ENCODE data around the gene P2RX1.
A peak's percentile ranks its signal among the peaks of the same experiment; 100 is the strongest.

P2RX1 gene

DNA sequence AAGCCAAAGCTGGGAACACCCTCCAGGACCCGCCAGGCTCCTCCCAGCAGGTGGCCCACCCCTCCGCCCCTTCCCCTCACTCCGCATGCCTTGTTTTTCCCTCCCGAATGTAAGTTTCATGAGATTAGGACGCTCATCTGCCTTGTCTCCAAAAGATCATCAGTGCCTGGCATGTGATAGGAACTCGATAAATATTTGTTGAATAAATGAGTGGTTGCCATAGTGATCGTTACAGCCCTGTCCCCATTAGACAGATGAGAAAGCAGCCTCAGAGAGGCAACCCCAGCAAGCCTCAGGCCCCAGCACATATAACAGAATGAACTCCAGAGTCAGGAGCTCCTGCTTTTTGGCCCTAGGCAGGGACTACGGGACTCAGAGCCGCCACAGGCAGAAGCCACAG lies 28.5 kb downstream of the P2RX1 start:
- no peak for DNase-seq (ENCODE audit: low spot score)

DNA sequence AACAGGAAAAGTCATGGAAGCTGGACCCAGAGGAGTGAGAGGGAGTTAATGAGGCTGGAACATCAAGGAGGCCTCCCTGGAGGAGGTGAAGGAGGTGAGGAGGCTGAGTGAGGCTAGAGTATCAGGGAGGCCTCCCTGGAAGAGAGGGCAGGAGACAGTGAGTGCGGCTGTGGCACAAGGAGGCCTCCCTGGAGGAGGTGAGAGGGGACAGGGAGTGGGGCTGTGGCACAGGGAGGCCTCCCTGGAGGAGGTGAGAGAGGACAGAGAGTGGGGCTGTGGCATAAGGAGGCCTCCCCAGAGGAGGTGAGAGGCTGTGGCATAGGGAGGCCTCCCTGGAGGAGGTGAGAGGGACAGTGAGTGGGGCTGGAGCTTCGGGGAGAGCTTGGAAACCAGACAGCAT lies 28.9 kb downstream of the P2RX1 start:
- DNase-seq (ENCODE audit: low spot score) = no peak

DNA sequence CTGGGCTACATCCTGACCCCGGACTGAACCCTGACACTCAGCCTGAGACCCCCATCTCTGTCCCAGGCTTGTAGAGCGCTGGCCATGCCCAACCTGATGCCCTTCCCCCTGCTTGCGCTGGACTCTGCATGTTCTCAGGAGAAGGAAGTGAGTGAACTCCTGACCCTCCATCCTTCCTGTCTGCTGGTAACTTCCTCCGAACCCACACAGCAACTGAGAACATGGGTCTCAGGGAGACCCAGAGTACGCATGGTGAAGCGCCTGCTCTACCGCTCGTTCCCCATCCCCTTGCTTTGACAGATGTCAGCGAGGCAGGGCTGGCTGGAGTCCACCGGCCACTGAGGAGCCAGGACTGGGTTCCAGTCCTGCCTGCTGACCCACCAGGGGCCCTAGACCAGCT lies 29.5 kb downstream of the P2RX1 start:
- no peak for DNase-seq (ENCODE audit: low spot score)

DNA sequence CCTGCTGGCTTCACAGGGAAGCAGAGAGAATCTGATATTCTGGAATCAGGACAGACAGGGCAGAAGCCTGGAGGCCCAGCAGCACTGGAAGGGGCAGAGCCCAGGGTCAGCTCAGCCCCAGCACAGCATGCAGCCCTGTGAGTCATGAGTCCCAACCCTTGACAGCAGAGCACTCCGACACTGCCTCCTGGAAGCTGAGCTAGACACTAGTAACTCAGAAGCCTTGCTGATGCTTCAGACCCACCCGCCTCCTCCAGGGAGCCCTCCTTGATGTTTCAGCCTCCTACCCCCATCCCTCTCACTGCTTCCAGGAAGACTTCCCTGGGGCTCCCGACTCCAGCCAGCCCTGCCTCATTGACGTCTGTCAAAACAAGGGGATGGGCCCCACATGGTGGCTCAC lies 30.3 kb downstream of the P2RX1 start:
- peak; percentile 64 for DNase-seq (ENCODE audit: low spot score)

DNA sequence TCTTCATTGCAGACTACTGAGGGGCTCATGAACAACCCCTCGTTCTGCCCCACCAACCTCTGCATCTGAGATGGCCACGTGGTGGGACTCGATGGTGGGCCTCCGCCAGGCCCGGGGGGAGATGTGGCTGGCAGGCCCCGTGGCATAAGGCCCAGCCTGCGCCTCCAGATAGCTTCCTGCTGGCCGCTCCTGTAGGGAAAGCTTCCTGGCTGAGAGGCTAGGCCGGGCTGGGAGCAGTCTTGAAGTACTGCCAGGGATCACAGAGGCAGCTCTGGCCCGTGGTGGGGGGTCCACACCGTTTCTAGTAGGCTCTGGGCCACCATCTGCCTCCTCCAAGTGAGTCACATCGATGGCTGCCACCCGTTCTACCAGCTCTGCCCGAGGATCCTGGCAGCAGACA lies 31.0 kb downstream of the P2RX1 start:
- DNase-seq (ENCODE audit: low spot score) = no peak

DNA sequence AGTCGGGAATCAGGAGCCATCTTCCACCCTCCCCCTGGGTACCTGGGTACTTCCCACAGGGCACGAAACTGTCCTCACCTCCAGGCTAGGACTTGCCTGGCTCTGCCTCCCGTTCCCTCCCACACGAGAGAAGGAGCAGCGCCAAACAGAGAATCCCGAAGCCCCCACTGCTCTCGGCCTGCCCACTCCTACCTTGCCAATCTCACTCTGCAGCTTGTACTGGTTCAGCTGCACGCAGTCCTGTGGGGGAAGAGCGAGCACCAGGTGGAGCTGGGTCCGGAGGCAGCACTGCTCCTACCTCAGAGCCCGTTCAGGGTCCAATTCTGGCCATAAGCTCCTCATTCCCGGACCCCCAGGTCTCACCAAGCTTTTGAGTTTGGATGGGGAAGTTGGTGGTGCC lies 32.1 kb downstream of the P2RX1 start:
- no peak for DNase-seq (ENCODE audit: low spot score)

DNA sequence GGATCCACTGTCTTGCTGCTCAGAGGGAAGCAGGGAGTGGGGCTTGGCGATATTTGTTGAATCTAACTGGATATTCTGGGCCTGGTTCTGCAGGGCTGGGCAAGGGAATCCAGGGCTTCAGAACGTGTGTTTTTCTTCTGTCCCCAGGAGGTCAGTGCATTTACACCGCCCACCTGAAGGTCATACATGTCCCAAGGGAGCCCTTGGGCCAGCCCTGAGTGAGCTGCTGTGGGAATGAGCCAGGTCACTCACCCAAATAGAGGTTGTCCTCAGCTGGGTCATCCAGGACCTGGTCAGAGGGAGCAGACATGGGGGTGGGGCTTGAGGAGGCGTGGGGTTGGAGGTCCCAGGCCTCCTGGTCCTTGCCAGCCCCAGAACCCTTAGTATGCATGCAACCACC lies 34.0 kb downstream of the P2RX1 start:
- no peak for DNase-seq (ENCODE audit: low spot score)

DNA sequence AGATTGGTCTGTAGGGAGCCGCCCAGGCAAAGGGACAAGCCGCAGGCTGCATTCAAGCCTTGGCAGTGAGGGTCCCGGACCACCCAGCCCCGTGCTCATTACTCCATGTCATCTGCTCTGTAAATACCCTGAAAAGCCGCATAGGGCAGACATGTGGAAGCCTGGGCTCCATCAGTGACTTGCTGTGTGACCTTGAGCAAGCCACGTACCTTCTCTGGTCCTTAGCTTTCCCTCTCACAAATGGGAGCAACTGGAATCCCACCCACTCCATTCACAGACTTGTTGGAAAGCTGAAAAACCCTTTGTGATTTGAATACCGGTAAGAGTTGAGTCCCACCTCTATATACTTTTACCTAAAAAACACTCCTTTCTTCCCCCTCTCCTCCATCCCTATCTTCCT lies 35.3 kb downstream of the P2RX1 start:
- DNase-seq (ENCODE audit: low spot score) = no peak

DNA sequence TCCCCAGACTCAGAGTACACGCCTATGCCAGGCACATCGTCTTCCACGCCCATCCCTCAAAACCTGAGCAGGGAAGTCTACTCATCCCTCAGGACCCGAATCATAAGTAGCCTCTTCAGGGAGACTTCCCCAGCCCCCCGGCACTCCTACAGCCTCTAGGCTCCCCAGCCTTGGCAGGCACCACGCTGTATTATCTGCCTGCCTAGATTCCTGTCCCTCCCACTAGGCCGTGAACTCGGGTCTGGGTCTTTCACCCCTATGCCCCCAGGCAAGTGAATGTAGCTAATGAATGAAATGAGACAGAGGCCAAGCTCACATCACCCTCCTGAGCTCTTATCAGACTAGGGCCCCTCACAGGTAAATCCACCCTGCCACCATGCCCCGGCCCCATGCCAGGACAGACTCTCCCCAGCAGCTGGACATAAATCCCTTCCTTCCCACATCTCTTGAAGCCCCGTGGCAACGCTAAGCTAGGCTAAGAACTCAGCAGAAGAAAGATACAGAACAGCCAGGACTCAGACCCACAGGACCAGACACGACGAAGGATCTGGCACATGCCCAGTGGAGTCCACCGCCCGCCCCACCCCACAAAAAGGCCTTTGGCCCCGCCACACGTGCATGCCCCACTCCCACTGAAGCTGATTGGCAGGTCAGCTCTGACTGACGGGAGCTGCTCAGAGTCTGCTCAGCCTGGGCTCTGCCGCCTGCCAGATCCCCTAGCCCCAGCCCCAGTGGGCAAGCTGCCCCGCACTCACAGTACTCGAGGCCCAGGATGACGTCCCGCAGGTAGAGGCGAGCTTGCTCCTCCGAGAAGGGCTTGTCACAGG lies 36.5 kb downstream of the P2RX1 start:
- no peak for DNase-seq (ENCODE audit: low spot score)

DNA sequence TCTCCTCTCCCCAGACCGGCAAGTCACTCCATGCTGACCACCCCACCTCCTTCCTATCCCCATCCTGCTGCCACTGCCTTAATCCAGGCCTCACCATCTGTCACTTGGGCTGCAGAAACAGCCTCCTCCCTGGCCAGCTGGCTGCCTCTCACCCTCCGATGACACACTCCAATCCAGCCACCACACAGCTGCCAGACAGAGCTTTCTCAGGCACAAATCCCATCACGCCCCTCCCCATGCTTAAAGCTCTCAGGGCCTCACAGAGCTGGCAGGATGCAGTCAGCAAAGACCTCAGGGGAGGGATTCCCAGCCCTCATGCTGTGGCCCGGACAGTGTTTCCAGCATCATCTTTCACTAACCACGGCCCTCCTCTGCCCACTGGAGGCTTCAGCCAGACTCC lies 37.1 kb downstream of the P2RX1 start:
- peak; percentile 84 for DNase-seq (ENCODE audit: low spot score)

DNA sequence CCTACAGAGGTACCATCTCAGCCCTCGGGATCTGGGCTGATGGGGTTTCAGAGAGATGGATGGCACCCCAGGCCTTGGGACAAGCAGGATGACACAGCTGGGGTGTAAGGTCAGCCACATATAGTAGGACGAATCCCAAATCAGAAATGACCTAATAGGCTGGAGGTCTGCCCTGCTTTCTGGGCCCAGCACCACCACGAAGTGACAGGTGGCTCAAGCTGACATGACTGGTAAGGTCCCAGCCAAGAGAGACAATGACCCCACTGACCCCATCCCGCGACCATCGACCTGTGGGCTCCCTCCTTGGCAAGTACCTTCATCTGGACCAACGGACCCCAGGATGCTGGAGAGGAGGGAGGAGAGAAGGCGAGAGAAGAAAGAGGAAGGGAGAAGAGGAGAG lies 39.0 kb downstream of the P2RX1 start:
- no peak for DNase-seq (ENCODE audit: low spot score)

DNA sequence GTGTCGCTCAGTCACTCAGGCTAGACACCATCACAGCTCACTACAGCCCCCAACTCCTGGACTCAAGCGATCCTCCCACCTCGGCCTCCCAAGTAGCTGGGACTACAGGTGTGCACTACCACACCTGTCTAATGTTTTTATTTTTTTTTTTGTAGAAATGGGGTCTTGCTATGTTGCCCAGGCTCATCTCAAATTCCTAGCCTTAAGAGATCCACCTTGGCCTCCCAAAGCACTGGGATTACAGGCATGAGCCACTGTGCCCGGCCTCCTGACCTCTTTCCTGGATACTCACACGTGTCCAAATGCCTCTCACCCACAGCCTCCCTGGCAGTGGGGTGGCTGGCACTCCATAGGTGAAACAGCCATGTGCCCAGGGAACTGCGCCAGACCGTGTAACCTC lies 40.9 kb downstream of the P2RX1 start:
- no peak for DNase-seq (ENCODE audit: low spot score)

DNA sequence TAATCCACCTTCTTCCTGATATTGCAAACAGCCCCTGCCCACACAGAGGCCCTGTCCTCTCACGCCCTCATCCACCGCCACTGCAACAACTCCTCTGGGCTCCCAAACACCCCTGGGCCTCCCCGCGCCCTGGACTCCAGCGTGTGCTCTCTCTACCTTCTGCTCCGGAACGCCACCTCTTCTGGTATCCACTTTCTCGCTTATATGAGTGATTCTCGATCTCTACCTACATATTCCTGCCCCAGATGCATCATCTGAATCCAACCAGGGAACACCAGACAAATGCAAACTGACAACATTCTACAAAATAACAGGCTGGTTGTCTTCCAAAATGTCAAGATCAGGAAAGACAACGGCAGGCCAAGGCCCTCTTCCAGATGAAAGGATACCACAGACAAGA lies 42.4 kb downstream of the P2RX1 start:
- no peak for DNase-seq (ENCODE audit: low spot score)

DNA sequence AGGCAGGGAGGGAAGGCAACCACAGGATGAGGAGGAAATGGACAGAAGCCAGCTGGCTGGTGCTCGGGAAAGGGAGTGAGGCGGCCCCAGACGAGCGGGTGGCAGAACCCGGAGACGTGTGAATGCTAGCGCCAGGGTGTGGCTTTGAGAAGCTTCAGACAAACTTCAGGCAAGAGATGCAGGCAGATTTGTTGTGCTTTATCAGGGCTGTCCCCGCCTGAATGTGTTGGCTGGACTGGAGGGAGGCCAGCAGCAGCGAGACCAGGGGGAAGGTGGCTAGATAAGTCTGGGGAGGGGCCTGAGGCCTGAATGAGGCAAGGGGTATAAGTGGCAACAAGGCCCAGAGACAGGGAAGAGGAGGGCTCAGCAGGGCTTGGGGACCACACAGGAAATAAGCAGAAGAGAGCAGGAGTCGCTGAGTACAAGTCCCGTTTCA lies 45.4 kb downstream of the P2RX1 start:
- no peak for DNase-seq (ENCODE audit: low spot score)

DNA sequence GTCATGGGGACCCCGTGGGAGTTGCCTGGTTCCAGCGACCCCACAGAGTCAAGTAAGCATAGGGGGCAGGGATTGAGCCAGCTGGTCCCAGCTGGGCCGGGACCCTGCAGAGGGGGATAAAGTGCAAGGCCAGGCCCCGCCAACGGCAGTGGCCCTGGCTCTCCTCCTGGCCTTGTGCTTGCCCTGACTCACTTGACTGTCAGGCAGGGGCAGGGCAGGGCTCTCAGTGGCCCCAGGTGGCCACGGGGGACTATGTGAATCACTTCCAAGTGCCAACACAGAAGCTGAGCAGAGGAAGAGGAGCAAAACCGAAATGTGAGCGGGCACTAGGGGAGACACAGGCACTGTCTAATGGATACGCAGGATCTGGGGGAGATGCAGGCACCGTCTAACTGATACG lies 48.7 kb downstream of the P2RX1 start:
- no peak for DNase-seq (ENCODE audit: low spot score)

DNA sequence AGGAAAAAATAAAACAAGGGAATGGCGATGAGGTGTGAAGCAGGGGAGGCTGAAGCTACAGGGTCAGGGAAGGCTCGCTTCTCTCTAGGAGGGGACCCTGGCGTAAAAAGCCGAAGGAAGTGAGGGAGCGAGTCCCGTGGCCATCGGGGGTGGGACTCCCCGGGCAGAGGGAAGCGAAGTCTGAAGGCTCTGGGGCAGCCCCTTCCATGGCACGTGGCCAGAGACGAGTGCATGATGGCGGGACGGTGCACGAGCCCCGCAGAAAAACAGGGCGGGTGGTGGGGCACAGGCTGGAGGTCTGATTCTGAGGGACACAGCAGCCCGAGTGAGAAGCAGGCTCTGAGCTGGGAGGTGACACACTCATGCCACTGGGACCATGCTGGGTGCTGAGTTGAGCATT lies 49.2 kb downstream of the P2RX1 start:
- DNase-seq (ENCODE audit: low spot score) = no peak

DNA sequence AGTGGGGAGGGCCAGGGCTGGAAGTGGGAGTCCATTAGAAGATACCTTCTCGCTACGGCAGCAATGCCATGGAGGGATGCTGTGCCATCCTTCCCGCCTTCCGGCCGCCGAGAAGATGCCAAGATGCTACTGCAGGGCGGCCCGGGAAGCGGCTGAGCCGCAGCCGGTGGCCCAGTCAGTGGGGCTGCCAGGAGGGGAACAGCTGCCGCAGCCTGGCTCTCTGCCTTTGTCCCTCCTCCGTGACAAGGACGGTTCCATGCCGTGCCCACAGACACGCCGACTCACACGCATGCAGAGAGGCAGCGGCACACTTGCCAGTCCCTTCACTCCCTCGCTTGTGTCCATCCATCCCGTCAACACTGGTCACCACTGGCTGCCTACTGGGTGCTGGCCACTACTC lies 50.0 kb downstream of the P2RX1 start:
- DNase-seq (ENCODE audit: low spot score) = no peak

DNA sequence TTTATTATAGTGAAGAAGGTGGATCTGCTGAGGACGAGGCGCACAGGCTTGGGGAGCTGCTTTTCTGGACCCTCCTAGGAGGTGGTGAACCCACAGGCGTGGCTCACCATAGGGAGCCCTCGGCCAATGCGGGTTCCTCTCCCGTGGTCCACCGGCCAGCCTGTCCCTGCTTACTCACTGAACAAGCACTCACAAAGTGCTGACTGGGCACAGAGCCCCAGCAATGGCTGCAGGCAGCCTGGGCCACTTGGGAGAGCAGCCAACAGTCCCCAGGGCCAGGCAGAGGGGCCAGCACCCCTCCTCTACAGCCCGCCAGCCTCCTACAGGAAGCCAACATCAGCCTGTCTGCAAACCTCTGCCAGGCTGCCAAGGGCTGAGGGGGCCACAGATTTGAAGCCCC lies 51.1 kb downstream of the P2RX1 start:
- no peak for DNase-seq (ENCODE audit: low spot score)

DNA sequence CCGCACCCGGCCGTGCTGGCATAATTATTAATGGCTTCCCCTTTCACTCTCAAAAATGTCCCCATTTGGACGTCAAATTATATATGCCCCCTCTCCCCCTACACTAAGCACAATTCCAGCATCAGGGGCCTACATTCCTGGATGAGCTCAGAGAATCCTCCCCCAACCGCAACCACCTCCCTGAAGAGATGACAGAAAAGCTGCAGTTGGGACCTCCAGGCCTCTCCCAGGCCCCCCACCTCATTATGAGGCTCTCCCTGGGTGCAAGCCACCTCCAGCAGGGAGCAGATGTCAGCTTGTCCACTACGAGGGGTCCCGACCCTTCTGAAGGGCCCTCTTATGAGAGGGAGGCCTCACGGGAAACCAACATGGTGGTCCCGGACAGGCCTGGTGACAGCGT lies 51.7 kb downstream of the P2RX1 start:
- no peak for DNase-seq (ENCODE audit: low spot score)

DNA sequence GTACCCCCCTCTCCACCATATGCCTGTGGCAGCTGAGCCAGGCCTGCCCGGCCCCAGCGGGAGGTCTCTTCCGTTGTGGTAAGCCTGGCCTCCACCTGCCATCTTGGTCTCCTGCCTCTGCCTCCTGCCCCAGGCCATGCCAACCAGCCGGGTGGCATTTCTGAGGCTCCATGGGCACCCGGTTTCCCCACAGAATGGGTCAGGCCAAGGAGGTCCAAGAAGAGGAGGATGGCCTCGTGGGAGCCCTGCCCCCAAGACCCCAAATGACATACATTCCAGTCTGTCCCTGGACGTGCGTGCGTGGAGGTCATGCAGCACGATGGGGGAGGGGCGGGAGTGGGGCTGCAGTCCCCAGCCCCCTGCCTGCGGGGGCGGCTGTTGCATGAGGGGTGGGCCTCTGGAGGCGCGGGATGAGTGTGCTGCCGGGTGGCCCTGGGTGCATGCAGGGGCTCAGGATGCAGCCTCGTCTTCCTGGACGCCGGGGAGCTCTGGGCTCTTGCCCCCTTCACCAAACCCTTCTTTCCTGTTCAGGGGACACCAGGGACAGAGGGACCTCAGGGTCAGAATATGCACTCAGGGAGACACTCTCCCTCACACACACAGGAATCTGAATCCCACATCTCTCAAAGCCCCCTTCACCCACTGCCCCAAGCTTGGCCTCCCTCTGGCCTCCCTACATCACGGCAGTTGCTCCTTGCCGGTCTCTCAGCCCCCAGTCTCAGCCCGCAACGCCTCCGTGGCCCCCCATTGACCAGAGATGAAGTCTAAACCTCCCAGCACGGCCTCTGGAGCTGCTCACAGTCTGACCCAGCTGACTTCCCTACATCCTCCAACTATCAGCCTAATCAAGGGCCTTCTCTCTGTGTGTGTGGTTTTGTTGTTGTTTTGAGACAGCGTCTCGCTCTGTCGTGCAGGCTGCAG lies 54.2 kb downstream of the P2RX1 start:
- DNase-seq (ENCODE audit: low spot score) = no peak

DNA sequence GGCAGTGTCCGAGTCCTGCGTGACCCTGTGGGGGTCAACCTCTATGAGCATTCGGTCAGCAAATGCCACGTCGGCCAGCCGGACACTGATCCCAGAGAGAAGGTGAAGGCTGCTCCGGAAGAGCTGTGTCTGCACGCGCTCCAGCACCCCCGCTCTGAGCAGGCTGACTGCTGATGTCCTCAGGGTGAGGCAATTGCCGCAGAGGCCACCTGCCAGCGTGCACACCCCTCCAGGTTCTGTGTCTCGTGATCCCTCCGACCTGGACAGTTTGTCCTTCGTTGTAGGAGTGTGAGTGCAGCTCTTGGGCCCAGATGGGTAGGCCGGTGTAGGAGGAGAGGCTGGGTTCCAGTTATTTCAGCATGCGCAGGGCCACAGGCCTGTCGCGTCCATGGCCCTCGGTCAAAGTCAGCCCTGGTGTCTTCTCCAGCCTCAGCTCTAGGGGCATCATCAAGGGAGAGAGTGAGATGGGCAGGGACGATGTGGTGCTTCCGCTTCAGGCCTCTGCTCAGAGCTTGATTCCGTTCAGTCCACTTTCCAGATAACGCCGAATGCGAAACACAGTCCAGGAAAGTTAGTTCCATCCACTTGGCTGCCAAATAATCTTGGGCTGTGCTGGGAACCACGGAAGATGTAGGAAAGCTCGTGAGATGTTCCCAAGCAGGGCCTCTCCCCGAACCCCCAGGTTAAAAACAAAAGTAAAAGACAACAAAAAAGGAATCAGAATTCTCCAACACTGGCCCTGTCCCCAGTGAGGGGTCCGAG lies 55.1 kb downstream of the P2RX1 start:
- no peak for DNase-seq (ENCODE audit: low spot score)

DNA sequence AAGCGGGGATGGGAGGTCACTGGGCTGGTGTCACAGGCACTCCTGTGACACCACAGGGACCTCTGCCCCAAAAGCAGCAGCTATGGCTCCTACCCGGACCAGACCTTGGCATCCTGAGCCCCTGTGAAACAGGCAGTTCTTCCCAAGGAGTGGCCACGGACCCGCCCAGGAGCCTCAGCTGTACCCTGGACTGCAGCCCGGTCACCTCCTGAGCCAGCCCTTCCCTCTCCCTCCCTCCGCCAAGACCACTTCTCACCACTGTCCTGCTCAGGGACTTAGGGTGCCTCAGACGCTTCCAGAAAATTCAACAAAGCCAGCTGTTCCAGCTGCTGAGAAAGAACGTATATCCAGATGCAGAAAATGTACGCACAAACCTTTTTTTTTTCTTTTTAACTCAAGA lies 56.3 kb downstream of the P2RX1 start:
- no peak for DNase-seq (ENCODE audit: low spot score)

All from AG08395 (cell line).